Measurements from ENCODE around the gene KCNK15. TPM values are rescaled to one million over a fixed set of nuclear protein-coding genes. Genes with fewer than 3 reads are reported as not detected.

Gene KCNK15
- total RNA-seq, 1 donor from 2014 or later, result not detected

DNA sequence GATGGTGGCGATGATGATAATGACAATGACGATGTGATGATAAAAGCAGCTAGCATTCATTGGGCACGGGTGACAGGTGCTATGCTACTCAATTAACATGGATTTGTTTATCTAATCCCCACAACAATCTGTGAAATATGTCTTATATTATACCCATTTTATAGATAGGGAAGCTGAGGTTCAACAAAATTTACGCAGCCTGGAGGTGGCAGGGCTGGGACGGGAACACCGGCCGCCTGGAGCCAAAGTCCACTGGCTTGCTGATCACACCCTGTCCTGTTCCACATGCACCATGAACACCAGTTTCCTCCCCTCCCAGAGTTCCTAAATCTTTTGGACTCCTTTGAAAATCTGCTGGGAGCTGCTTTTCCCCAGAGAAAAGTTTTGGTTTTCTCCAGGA lies 41.6 kb downstream of the KCNK15 start:
- DNase-seq (ENCODE audit: low read depth), result no peak

DNA sequence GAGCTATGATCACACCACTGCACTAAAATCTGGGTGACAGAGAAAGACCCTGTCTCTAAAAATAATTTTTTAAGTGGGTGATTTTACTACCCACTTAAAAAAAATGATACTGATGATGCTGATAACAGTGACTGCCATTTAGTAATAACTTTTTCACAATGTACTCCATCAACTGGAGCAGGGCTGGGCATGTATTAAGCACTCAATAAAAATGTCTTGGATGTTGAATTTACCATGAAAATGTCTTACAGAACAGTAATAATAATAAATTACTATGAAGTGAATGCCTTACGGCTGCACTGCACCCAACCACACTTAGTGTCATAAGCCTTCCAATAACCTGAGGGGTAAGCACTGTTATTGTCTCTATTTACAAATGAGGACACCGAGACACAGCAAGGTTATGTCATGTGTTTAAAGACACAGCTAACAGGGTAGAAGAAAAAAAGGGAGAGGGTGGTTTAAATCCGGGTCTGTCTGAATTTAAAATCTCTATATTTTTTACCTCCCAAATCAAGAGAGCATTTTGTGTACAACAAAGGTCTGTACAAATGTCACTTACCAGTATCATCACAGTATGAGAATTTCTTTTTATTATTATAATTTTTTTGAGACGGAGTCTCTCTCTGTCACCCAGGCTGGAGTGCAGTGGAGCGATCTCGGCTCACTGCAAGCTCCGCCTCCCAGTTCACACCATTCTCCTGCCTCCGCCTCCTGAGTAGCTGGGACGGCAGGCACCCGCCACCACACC lies 43.2 kb downstream of the KCNK15 start:
- no peak for DNase-seq (ENCODE audit: low read depth)

DNA sequence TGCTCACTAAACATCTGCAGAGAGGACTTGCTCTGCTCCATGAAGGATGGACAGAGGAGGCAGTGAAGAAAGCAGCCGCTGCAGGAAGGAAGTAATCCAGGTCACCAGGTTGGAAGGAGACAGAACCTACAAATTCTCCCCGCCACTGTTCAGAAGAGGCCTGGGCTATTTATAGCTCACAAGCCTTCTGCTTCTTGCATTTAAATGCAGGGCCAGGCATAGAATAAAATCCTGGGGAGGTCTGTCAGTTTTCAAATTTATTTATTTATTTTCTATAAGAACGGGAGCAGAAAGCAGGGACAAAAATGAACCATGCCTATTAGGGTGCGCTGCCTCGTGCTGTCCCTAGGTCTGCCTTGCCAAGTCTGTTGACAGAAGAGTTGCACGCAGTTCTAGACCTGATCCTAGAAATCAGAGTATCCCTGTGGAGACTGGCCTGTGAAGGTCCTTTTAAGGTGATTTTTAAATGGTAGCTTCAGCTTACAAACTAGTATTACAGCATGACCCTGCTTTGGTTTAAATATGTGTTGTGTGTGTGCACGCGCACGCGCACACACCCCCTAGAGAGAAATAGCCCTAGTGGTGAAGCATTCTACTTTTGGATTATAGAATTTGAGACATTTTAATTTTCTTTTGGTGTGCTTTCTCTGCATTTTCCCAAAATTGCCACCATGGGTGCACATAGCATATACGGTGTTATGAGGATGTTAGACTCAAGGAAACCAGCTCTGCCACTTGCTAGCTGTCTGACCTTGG lies 45.2 kb downstream of the KCNK15 start:
- DNase-seq (ENCODE audit: low read depth), result no peak

DNA sequence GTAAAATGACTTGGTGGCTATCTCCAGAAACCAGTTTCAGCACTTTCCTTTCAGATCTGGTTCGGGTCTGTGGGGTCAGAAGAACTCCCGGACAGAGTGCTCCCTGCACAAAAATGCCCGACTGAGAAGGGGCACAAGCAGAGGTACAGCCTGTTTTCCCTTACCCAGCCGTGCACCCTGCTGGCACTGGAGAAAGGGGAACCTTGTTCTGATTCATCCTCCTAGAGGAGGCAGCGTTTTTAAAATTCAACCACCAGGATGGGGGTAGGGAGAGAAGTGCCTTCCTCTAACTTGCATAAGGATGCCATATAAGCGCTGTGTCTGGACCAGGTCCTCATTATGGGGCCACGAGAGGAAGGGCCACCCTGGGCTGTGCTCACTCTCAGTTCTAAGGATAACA lies 47.1 kb downstream of the KCNK15 start:
- no peak for DNase-seq (ENCODE audit: low read depth)

DNA sequence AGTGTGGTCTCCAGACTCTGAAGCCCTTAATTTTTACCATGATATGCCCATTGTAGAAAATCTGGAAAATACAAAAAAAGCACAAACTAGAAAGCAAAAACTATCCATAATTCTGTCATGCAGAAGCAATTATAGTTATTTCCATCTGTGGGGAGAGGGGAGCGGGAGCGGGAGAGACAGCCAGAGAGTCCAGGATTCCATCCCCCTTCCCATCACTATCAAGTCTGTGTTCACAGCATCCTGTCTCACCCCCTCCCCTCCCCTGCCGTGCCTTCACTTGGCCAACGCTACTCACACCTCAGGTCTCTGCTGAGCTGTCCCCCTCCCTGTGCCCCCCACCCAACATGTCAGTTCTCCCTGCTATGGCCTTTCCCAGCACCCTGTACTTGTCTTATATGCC lies 50.2 kb downstream of the KCNK15 start:
- no peak for DNase-seq (ENCODE audit: low read depth)

DNA sequence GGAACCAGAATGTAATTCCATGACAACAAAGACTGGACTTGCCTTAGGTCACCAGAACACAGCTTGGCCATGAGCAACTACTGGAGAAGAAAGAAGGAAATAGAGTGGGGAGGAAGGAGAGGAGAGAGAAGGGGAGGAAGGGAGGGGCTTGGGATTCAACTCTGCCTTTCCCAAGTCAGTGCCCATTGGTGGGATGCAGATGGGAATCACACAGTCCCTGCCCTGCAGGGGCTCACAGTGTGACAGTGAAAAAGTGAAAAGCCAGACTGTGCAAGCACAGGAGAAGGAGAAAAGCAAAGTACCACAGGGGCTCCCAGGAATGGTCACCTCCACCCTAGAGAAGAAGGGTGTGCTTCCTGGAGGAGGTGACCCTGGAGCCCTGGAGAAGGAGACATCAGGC lies 50.6 kb downstream of the KCNK15 start:
- no peak for DNase-seq (ENCODE audit: low read depth)

DNA sequence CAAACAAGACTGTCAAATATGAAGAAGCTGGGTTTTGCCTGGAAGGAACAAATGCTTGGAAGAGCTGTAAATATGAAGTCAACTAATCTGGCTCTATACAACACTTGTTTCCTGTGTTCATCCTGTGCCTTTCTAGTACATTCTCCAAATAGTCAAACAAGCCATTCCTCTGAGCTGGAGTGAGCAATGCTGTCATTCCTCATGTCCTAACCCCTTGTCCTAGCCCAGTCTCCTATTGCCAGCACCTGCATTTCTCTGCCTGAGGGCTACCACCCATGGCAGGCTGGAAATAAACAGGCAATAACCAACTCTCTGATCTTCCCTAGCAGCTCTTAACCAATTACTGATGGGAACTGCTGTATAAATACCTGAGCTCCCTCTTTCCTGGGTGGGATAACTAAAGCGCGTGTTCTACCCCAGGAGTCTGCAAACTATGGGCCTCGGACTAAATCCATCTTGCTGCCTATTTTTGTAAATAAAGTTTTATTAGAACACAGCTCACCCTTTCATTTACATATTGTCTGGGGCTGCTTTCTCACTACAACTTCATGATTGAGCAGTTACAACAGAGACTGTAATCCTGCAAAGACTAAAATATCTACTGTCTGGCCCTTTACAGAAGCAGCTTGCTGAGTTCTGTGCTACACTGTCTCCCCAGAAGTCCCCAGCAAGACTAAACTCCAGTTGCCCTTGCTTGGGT lies 51.2 kb downstream of the KCNK15 start:
- no peak for DNase-seq (ENCODE audit: low read depth)

DNA sequence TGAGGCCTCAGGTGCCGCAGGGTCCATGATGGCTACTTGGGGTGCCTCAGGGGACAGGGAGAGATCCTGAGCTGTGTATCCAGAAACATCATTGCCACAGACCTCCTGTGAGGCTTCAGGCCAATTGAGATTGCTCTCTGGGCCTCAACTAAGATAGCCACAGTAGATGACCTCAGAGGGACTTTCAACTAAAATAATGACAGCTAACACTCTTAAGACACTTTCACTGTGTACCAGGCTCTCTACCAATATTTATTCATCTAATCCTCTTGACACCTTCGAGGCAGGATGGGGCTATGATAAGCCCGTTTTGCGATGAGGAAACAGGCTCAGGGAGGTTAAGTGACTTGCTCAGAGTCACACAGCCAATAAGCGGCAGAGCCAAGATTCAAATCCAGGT lies 54.0 kb downstream of the KCNK15 start:
- no peak for DNase-seq (ENCODE audit: low read depth)

DNA sequence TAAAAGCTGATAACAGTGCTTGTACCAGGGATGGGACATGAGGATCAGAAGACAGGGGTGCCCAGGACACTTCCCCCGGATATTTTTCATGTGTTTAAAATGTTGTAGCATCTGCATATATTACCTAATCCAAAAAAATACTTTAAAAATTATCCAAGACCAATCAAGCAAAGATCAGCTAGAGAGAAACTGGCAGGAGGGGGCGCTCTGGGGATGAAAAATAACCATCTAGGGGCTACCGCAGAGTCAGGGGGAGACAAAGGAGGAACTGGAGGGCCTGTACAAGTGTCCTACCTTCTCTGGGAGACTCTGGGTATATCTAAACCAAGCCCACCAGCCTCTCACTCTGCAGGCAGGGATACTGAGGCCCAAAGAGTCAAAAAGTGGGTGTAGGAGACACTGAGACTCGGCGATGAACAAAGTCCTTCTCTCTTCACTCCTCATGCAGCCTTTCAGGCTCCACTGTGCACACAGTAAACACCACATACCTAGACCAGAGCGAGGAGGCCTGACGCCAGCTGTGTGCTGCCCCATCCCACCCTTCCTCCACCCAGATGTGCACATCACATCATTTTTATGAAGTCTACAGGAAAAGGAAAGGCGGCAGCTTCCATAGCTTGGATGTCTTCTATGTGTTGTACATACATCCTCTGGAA lies 54.9 kb downstream of the KCNK15 start:
- DNase-seq (ENCODE audit: low read depth), result peak; percentile 24

Other genes starting within 250 kb of the KCNK15 start
- gene SERINC3, start 223.8 kb upstream of the KCNK15 start, total RNA-seq, result 82.7 and 96.2 TPM in 2 replicates
- gene PKIG, start 163.3 kb upstream of the KCNK15 start, total RNA-seq, result 46.8 and 51.9 TPM in 2 replicates
- gene ADA, start 94.2 kb upstream of the KCNK15 start, total RNA-seq, result 1.4 and 3.8 TPM in 2 replicates
- 0.16 and 0.19 TPM in 2 replicates for gene CCN5, start 30.5 kb upstream of the KCNK15 start, total RNA-seq
- not detected in 2 replicates for gene RIMS4, start 64.7 kb downstream of the KCNK15 start, total RNA-seq
- 53.6 TPM in 2 replicates for gene YWHAB, start 139.8 kb downstream of the KCNK15 start, total RNA-seq
- 3.3 and 5.7 TPM in 2 replicates for gene PABPC1L, start 164.2 kb downstream of the KCNK15 start, total RNA-seq
- 35.4 and 35.7 TPM in 2 replicates for gene TOMM34, start 214.5 kb downstream of the KCNK15 start, total RNA-seq
- gene STK4, start 220.6 kb downstream of the KCNK15 start, total RNA-seq, result 11.3 and 11.4 TPM in 2 replicates

All from myocyte (in vitro differentiated cells).